HG02642 (cell line): ENCODE data around the gene DDX27.

Source experiments
- ATAC-seq: cut with Tn5 transposase; IDR thresholded peaks from one replicate; pipeline ENCODE4 v1.9.1; 2021; ENCODE audit warnings: mild to moderate bottlenecking; ENCODE audit not compliant: unreplicated experiment, poor library complexity

DDX27 gene

DNA sequence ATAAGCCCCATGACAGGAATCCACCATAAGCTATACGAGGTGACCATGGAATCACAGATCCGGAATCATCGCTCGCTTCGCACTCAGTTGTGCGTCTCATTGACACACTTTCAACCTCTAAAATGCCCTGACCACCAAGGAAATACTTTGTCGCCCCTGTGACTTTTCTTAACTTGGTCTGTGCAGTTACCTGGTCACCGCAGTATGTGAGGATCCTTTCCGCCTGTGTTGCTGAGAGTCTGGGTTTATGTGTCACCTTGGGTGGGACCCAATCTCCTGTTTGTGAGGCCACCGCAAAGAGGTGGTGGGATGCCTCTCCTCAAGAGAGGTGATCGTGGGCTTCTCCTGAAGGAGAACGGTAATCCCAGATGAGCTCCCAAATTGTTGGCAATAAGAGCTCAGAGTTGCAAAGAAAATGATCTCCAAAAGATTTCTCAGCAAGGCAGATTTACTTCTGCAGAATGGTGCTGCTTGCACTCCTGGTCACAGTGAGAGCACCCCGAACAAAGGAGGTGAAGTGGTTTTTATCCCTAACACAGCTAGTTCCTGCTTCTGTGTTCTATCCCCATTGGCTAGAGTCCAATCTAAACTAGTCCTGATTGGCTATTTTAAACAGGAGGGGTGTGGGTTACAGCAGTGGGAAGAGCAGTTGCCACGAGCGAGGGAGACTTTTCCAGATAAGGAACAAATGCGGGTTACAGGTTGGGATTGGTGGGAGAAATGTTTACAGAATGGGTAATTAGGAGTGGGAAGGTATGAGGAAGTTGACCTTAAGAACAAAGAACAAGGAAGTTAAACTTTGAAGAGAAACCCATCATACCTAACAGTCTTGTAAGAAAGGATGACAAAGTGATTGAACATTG is 67.7 kb downstream of the DDX27 start:
- no peak for ATAC-seq

DNA sequence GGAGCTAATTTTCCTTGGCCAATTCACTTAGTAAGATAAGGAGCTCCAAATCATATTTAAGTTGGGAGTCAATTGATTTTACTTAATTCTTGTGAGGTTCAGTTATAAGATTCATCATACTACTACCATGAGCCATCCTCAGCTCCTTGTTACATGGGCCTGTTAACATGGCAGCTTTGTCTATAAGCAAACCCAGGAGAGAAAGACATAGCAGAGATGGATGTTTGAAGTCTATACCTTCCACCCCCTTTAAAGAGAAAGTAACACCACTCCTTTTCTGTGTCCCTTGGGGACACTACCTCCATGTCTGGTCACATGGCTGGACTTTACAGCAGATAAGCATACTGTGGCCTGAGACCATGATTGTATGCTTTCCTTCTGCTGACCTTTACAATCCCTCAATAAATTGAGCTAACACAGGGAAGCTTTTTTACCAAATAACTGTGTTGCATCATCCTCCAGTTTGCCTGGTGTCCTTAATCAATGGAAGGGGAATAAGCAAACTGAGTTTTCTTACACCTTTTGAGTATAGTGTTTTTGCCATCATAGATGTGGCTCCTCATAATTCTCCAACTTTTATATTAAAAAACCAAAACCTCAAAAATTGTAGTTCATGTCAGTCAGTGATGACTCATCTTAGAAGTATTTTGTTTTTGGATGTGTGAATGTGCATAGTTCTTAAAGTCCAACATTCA is 68.5 kb downstream of the DDX27 start:
- no peak for ATAC-seq

DNA sequence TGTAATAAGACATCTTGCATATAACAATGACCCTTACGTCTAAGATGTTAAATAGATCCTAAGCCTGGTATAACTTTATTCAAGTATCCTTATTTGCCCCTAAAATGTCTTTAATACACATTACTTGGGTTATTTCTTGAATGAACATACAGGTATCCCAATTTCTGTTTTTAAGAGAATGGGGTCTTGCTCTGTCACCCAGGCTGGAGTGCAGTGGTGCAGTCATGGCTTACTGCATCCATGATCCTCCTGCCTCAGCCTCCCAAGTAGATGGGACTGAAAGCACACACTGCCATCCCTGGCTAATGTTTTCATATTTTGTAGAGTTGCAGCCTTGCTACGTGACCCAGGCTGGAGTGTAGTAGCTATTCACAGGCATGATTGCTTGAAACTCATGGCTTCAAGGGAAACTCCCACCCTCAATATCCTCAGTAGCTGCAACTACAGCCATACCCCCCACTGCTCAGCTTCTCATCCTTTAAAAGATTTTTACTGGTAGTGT is 69.1 kb downstream of the DDX27 start:
- no peak for ATAC-seq

DNA sequence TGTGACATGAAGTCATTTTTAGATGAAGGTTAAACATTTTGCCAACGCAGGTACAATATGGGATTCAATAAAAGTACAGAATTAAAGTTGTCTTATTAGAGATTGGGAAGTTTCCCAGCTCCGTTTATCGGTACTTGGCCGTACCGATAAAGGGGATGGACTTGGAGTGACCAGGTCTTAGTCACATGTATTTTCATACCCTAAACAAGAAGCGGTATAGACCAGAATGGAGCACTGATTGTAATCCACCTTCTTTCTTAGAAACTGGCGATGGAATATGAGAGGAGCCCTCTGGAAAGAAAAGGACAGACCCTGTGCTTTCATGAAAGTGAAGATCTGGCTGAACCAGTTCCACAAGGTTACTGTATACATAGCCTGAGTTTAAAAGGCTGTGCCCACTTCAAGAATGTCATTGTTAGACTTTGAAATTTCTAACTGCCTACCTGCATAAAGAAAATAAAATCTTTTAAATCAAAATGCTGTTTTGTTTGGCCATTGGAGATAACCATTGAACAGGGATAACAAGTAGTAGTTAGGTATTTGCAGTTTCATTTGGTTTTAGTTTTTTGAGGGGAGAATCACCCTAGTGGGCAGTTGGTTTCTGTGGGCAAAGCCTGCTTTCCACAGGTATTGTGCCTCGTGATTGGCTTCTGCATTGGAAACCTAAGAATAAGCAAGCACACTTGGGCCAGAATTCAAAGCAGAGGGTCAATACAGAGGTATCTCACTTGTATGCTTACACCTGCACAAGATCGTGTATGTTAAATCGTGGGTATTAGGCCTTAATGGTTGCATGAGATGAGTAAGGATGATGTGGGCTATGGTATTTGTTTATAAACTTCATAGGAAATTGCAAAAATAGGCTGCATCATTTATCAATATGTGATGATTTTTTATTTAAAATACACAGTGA is 69.8 kb downstream of the DDX27 start:
- no peak for ATAC-seq

DNA sequence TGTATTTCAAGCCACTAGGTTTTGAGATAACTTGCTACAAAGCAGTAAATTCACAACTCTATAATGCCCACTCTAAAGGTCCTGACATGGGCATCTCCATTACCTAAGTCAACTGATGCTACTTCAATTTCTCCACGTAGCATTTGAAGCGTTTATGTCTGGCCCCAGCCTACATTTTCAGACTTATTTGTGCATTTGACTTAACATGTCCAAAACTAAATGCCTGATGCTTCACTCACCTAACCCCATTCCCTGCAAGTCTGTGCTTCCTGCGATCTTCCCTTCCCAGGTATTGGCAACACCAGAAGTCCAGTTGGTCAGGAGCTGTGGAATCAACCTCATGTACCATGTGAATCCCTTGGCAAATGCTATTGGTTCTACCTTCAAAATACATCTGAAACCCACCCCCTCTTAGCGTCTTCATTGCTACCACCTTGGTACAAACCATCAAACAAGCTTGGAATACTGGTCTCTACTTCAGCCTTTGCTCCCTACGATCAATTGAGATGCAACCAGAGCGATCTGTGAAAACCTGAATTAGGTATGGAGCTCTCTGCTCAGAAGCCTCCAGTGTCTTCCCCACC is 71.5 kb downstream of the DDX27 start:
- no peak for ATAC-seq

DNA sequence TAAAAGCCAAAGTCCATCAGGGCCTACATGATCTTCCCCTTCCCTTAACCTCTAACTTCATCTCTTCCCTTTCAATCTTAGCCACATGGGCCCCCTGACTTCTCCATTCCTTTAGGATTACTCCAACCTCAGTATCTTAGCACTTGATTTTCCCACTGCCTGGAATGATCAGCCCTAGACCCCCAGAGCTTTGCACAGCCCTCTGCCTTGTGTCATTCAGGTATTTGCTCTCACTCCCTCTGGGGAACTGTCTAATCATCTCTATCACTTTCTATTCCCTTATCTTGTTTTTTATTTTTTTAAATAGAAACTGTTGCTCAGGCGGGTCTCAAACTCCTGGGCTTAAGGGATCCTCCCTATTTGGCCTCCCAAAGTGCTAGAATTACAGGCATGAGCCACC is 72.0 kb downstream of the DDX27 start:
- no peak for ATAC-seq

DNA sequence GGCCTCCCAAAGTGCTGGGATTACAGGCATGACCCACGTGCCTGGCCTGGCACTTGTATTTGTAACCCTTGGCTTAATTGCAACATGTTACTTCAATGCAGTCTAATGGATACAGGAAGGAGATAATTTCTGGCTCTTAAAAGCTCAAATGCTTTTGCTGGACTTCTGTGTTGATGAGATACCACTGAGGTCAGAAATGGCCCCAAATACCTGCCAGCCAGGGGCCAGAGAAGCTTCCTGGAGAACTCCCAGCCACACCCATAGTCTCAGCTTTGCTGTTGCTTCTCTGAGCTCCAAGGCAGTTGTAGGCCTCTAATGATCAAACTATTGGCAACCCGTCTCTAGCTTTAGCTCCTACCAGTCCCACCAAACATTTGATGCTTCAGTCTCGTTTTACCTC is 72.8 kb downstream of the DDX27 start:
- ATAC-seq = no peak

DNA sequence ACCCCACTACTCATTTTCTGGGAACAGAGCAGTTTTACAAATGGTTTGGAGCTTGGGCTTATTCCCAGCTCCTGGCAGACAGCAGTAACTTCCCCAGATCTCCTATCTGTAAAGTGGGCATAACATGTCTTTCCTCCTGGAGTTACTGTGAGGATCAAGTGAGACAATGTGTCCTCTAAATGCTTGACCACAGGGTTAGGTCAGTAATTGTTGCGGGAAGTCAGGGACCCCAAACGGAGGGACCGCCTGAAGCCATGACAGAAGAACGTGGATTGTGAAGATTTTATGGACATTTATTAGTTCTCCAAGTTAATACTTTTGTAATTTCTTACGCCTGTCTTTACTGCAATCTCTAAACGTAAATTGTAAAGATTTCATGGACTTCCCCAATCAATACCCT is 73.9 kb downstream of the DDX27 start:
- ATAC-seq = no peak
